ENCODE measurements around the gene CEACAM21.

CEACAM21 gene

GRCh38 chr19:41601771-41602170 is 25.8 kb downstream of the CEACAM21 start:
- H3K4me3 ChIP-seq (ENCODE audit: low read depth, low read length), result no peak overlapping the region
- no peak overlapping the region for H3K9ac ChIP-seq (ENCODE audit: low read length)
- H3K36me3 ChIP-seq (ENCODE audit: control insufficient read depth, insufficient read depth, low read length), result no peaks in the 10 kb centered on the region
- peaks cover 15% of the 10 kb centered on the region for H3K4me1 ChIP-seq (ENCODE audit: control insufficient read depth, insufficient read depth, low read length)
- no peaks in the 10 kb centered on the region for H3K9me3 ChIP-seq (ENCODE audit: control insufficient read depth, insufficient read depth, low read depth, low read length)
- peaks cover 83% of the 10 kb centered on the region for H3K27me3 ChIP-seq (ENCODE audit: control insufficient read depth, insufficient read depth, low read length)
- no peak overlapping the region for H3K27ac ChIP-seq (ENCODE audit: low read depth, low read length)

GRCh38 chr19:41604831-41605230 is 28.9 kb downstream of the CEACAM21 start:
- peaks cover 7% of the 10 kb centered on the region for H3K4me1 ChIP-seq (ENCODE audit: control insufficient read depth, insufficient read depth, low read length)
- no peak overlapping the region for H3K9ac ChIP-seq (ENCODE audit: low read length)
- H3K4me3 ChIP-seq (ENCODE audit: low read depth, low read length), result no peak overlapping the region
- no peaks in the 10 kb centered on the region for H3K36me3 ChIP-seq (ENCODE audit: control insufficient read depth, insufficient read depth, low read length)
- peaks cover 98% of the 10 kb centered on the region for H3K27me3 ChIP-seq (ENCODE audit: control insufficient read depth, insufficient read depth, low read length)
- H3K27ac ChIP-seq (ENCODE audit: low read depth, low read length), result no peak overlapping the region
- no peaks in the 10 kb centered on the region for H3K9me3 ChIP-seq (ENCODE audit: control insufficient read depth, insufficient read depth, low read depth, low read length)

GRCh38 chr19:41606215-41606837 is 30.4 kb downstream of the CEACAM21 start:
- no peak overlapping the region for H3K27ac ChIP-seq (ENCODE audit: low read depth, low read length)
- no peaks in the 10 kb centered on the region for H3K36me3 ChIP-seq (ENCODE audit: control insufficient read depth, insufficient read depth, low read length)
- H3K9me3 ChIP-seq (ENCODE audit: control insufficient read depth, insufficient read depth, low read depth, low read length), result no peaks in the 10 kb centered on the region
- peaks cover 98% of the 10 kb centered on the region for H3K27me3 ChIP-seq (ENCODE audit: control insufficient read depth, insufficient read depth, low read length)
- no peak overlapping the region for H3K9ac ChIP-seq (ENCODE audit: low read length)
- no peaks in the 10 kb centered on the region for H3K4me1 ChIP-seq (ENCODE audit: control insufficient read depth, insufficient read depth, low read length)
- no peak overlapping the region for H3K4me3 ChIP-seq (ENCODE audit: low read depth, low read length)

GRCh38 chr19:41607668-41608067 is 31.7 kb downstream of the CEACAM21 start:
- H3K4me3 ChIP-seq (ENCODE audit: low read depth, low read length), result no peak overlapping the region
- H3K27me3 ChIP-seq (ENCODE audit: control insufficient read depth, insufficient read depth, low read length), result peaks cover 87% of the 10 kb centered on the region
- no peaks in the 10 kb centered on the region for H3K9me3 ChIP-seq (ENCODE audit: control insufficient read depth, insufficient read depth, low read depth, low read length)
- H3K4me1 ChIP-seq (ENCODE audit: control insufficient read depth, insufficient read depth, low read length), result no peaks in the 10 kb centered on the region
- H3K9ac ChIP-seq (ENCODE audit: low read length), result no peak overlapping the region
- no peaks in the 10 kb centered on the region for H3K36me3 ChIP-seq (ENCODE audit: control insufficient read depth, insufficient read depth, low read length)
- no peak overlapping the region for H3K27ac ChIP-seq (ENCODE audit: low read depth, low read length)

- no peak overlapping the region for H3K27ac ChIP-seq (ENCODE audit: low read depth, low read length)
- peaks cover 81% of the 10 kb centered on the region for H3K27me3 ChIP-seq (ENCODE audit: control insufficient read depth, insufficient read depth, low read length)
- H3K9ac ChIP-seq (ENCODE audit: low read length), result no peak overlapping the region
- no peaks in the 10 kb centered on the region for H3K4me1 ChIP-seq (ENCODE audit: control insufficient read depth, insufficient read depth, low read length)
- no peaks in the 10 kb centered on the region for H3K36me3 ChIP-seq (ENCODE audit: control insufficient read depth, insufficient read depth, low read length)
- H3K9me3 ChIP-seq (ENCODE audit: control insufficient read depth, insufficient read depth, low read depth, low read length), result no peaks in the 10 kb centered on the region
- no peak overlapping the region for H3K4me3 ChIP-seq (ENCODE audit: low read depth, low read length)
Observed at GRCh38 chr19:41610789-41611188, 34.8 kb downstream of the CEACAM21 start.

GRCh38 chr19:41612483-41612882 is 36.5 kb downstream of the CEACAM21 start:
- peaks cover 73% of the 10 kb centered on the region for H3K27me3 ChIP-seq (ENCODE audit: control insufficient read depth, insufficient read depth, low read length)

GRCh38 chr19:41615207-41615606 is 39.2 kb downstream of the CEACAM21 start:
- no peaks in the 10 kb centered on the region for H3K36me3 ChIP-seq (ENCODE audit: control insufficient read depth, insufficient read depth, low read length)

More at GRCh38 chr19:41612483-41612882, 36.5 kb downstream of the CEACAM21 start:
- Histone ChIP-seq H3K4me1 (ENCODE audit: control insufficient read depth, insufficient read depth, low read length) (no peaks in the 10 kb centered on the region), H3K36me3 (ENCODE audit: control insufficient read depth, insufficient read depth, low read length) (no peaks in the 10 kb centered on the region), H3K9ac (ENCODE audit: low read length) (no peak overlapping the region), H3K27ac (ENCODE audit: low read depth, low read length) (no peak overlapping the region), H3K4me3 (ENCODE audit: low read depth, low read length) (no peak overlapping the region), H3K9me3 (ENCODE audit: control insufficient read depth, insufficient read depth, low read depth, low read length) (no peaks in the 10 kb centered on the region)

GRCh38 chr19:41616792-41617621 is 41.0 kb downstream of the CEACAM21 start:
- Histone ChIP-seq H3K9me3 (ENCODE audit: control insufficient read depth, insufficient read depth, low read depth, low read length) (no peaks in the 10 kb centered on the region), H3K27ac (ENCODE audit: low read depth, low read length) (no peak overlapping the region), H3K36me3 (ENCODE audit: control insufficient read depth, insufficient read depth, low read length) (no peaks in the 10 kb centered on the region), H3K4me1 (ENCODE audit: control insufficient read depth, insufficient read depth, low read length) (no peaks in the 10 kb centered on the region), H3K9ac (ENCODE audit: low read length) (no peak overlapping the region), H3K4me3 (ENCODE audit: low read depth, low read length) (no peak overlapping the region), H3K27me3 (ENCODE audit: control insufficient read depth, insufficient read depth, low read length) (peaks cover 52% of the 10 kb centered on the region)

More at GRCh38 chr19:41615207-41615606, 39.2 kb downstream of the CEACAM21 start:
- Histone ChIP-seq H3K9me3 (ENCODE audit: control insufficient read depth, insufficient read depth, low read depth, low read length) (no peaks in the 10 kb centered on the region), H3K27me3 (ENCODE audit: control insufficient read depth, insufficient read depth, low read length) (peaks cover 55% of the 10 kb centered on the region), H3K27ac (ENCODE audit: low read depth, low read length) (no peak overlapping the region), H3K4me3 (ENCODE audit: low read depth, low read length) (no peak overlapping the region), H3K4me1 (ENCODE audit: control insufficient read depth, insufficient read depth, low read length) (no peaks in the 10 kb centered on the region), H3K9ac (ENCODE audit: low read length) (no peak overlapping the region)

- H3K9me3 ChIP-seq (ENCODE audit: control insufficient read depth, insufficient read depth, low read depth, low read length), result no peaks in the 10 kb centered on the region
- no peaks in the 10 kb centered on the region for H3K4me1 ChIP-seq (ENCODE audit: control insufficient read depth, insufficient read depth, low read length)
- H3K36me3 ChIP-seq (ENCODE audit: control insufficient read depth, insufficient read depth, low read length), result no peaks in the 10 kb centered on the region
- no peak overlapping the region for H3K9ac ChIP-seq (ENCODE audit: low read length)
- no peak overlapping the region for H3K27ac ChIP-seq (ENCODE audit: low read depth, low read length)
- peaks cover 49% of the 10 kb centered on the region for H3K27me3 ChIP-seq (ENCODE audit: control insufficient read depth, insufficient read depth, low read length)
- no peak overlapping the region for H3K4me3 ChIP-seq (ENCODE audit: low read depth, low read length)
Observed at GRCh38 chr19:41617941-41618730, 42.2 kb downstream of the CEACAM21 start.

GRCh38 chr19:41619018-41619556 is 43.1 kb downstream of the CEACAM21 start:
- Histone ChIP-seq H3K4me1 (ENCODE audit: control insufficient read depth, insufficient read depth, low read length) (no peaks in the 10 kb centered on the region), H3K27me3 (ENCODE audit: control insufficient read depth, insufficient read depth, low read length) (peaks cover 49% of the 10 kb centered on the region), H3K9ac (ENCODE audit: low read length) (no peak overlapping the region), H3K9me3 (ENCODE audit: control insufficient read depth, insufficient read depth, low read depth, low read length) (no peaks in the 10 kb centered on the region), H3K36me3 (ENCODE audit: control insufficient read depth, insufficient read depth, low read length) (no peaks in the 10 kb centered on the region), H3K4me3 (ENCODE audit: low read depth, low read length) (no peak overlapping the region), H3K27ac (ENCODE audit: low read depth, low read length) (no peak overlapping the region)

All from HUES6 (cell line).